ENCODE results near the gene CTPS2. TPM values are rescaled to one million over a fixed set of nuclear protein-coding genes. Genes with fewer than 3 reads are reported as not detected.

Gene CTPS2
- total and polyA plus RNA-seq, 2 donors (not counting 3 experiments of a cell fraction or from before 2014, with no cell fraction given), result 7.4 to 15.7 TPM

GRCh38 chrX:16594490-16594889 lies 118.0 kb downstream of the CTPS2 start:
- dilution Hi-C loops (cut with MboI; ENCODE audit: extremely low pct_ligation_motif_present, low sequenced_read_pairs) (no loop called here), intact Hi-C loops (cut with micrococcal nuclease) (no loop called here)
- BruUV-seq (replicated peaks), result no TSS peak
- H3K9ac ChIP-seq (replicated peaks; ENCODE audit: extremely low read depth, insufficient read depth, low read length), result no peak overlapping the region
- no peak for TF ChIP-seq POLR2AphosphoS5 (IDR thresholded peaks at IDR 0.05; ENCODE audit: insufficient read depth, low read depth, low read length)
- no peak for TF ChIP-seq POLR2A (IDR thresholded peaks at IDR 0.05; ENCODE audit: low read depth, low read length)
- TF ChIP-seq GATA2 (IDR thresholded peaks at IDR 0.05; ENCODE audit: insufficient read depth, insufficient read length, low read depth, low read length), result peak; percentile 17
- TF ChIP-seq MYC (IDR thresholded peaks at IDR 0.05; ENCODE audit: low read depth, low read length), result no peak
- no peaks in the 10 kb centered on the region for H3K36me3 ChIP-seq (ENCODE audit: control insufficient read depth in 2 of 2, extremely low read depth in 1 of 2, insufficient read depth in 2 of 2, low read length in 2 of 2)
- no peaks in the 10 kb centered on the region for H3K79me2 ChIP-seq (ENCODE audit: control insufficient read depth, insufficient read depth, low read length)
- FAIRE-seq (peak; percentile 69), DNase-seq (ENCODE audit: low read depth, low spot score) (peak; percentile 49)
- H3K27ac ChIP-seq (ENCODE audit: insufficient read depth, low read depth, low read length), result no peak overlapping the region
- H3K4me2 ChIP-seq (ENCODE audit: insufficient read depth, low read length), result no peak overlapping the region
- H3K4me3 ChIP-seq (replicated peaks in 1 of 3; ENCODE audit: insufficient read depth in 1 of 3, low read depth in 1 of 3, low read length in 3 of 3), result no peak overlapping the region
- H3K9me1 ChIP-seq (replicated peaks; ENCODE audit: control insufficient read depth, extremely low read depth, insufficient read depth, low read length), result no peaks in the 10 kb centered on the region
- H3K4me1 ChIP-seq (ENCODE audit: control insufficient read depth, extremely low read depth, insufficient read depth, low read length), result peaks cover 17% of the 10 kb centered on the region
- POLR2A ChIA-PET, result no interaction called here
- CTCF ChIA-PET, result interaction anchor here (0.5 to 1.4 kb wide), 2 partner anchors 13 to 43 kb away, joined by 3 to 4 read pairs; no protein-coding TSS in a partner anchor
- H4K20me1 ChIP-seq (replicated peaks; ENCODE audit: control insufficient read depth, extremely low read depth, insufficient read depth, low read length), result no peaks in the 10 kb centered on the region
- no peak overlapping the region for H2AFZ ChIP-seq (ENCODE audit: low read depth, low read length)
- no peaks in the 10 kb centered on the region for H3K27me3 ChIP-seq (ENCODE audit: control insufficient read depth in 2 of 2, insufficient read depth in 2 of 2, low read length in 2 of 2)
- H3K9me3 ChIP-seq (replicated peaks; ENCODE audit: control insufficient read depth, insufficient read depth, low read length), result no peaks in the 10 kb centered on the region

- TF ChIP-seq EZH2 (IDR thresholded peaks at IDR 0.05; ENCODE audit: borderline replicate concordance, low read depth, low read length, severe bottlenecking) (no peak), MYC (IDR thresholded peaks at IDR 0.05; ENCODE audit: low read depth, low read length) (no peak), CTCF (IDR thresholded peaks at IDR 0.05; ENCODE audit: extremely low read depth in 1 of 2, insufficient read depth in 1 of 2, low read depth in 1 of 2, low read length in 2 of 2) (no peak)
- POLR2A ChIA-PET, result no interaction called here
- Histone ChIP-seq H3K4me2 (ENCODE audit: insufficient read depth, low read length) (peak overlapping the region; percentile 11), H3K36me3 (ENCODE audit: control insufficient read depth in 2 of 2, extremely low read depth in 1 of 2, insufficient read depth in 2 of 2, low read length in 2 of 2) (no peaks in the 10 kb centered on the region), H4K20me1 (replicated peaks; ENCODE audit: control insufficient read depth, extremely low read depth, insufficient read depth, low read length) (no peaks in the 10 kb centered on the region), H3K9me3 (replicated peaks; ENCODE audit: control insufficient read depth, insufficient read depth, low read length) (no peaks in the 10 kb centered on the region), H3K79me2 (ENCODE audit: control insufficient read depth, insufficient read depth, low read length) (no peaks in the 10 kb centered on the region), H3K9ac (replicated peaks; ENCODE audit: extremely low read depth, insufficient read depth, low read length) (no peak overlapping the region), H3K9me1 (replicated peaks; ENCODE audit: control insufficient read depth, extremely low read depth, insufficient read depth, low read length) (no peaks in the 10 kb centered on the region), H3K27me3 (ENCODE audit: control insufficient read depth in 2 of 2, insufficient read depth in 2 of 2, low read length in 2 of 2) (no peaks in the 10 kb centered on the region), H3K27ac (ENCODE audit: insufficient read depth, low read depth, low read length) (no peak overlapping the region), H3K4me3 (replicated peaks in 1 of 3; ENCODE audit: insufficient read depth in 1 of 3, low read depth in 1 of 3, low read length in 3 of 3) (no peak overlapping the region), H2AFZ (ENCODE audit: low read depth, low read length) (no peak overlapping the region), H3K4me1 (ENCODE audit: control insufficient read depth, extremely low read depth, insufficient read depth, low read length) (peaks cover 17% of the 10 kb centered on the region)
- no peak for FAIRE-seq
- intact Hi-C loops (cut with micrococcal nuclease) (no loop called here), dilution Hi-C loops (cut with MboI; ENCODE audit: extremely low pct_ligation_motif_present, low sequenced_read_pairs) (no loop called here)
- BruUV-seq (replicated peaks), result no TSS peak
- peak; percentile 4 for DNase-seq (ENCODE audit: low read depth, low spot score)
- CTCF ChIA-PET, result interaction anchor here (1.4 kb wide), 1 partner anchor 44 kb away, joined by 4 read pairs; no protein-coding TSS in a partner anchor
Measured at GRCh38 chrX:16593801-16594200, 118.7 kb downstream of the CTPS2 start.

All from endothelial cell of umbilical vein (primary cell).